HuH-7 (cell line): Measurements from ENCODE around the gene PLXND1.

Experiments
- DNase-seq: peaks from one replicate; pipeline ENCODE4 v3.0.0; 2011; ENCODE audit warnings: low spot score

Gene PLXND1

GRCh38 chr3:129507181-129507831, 99.2 kb downstream of the PLXND1 start:
- DNase-seq: no peak

DNA sequence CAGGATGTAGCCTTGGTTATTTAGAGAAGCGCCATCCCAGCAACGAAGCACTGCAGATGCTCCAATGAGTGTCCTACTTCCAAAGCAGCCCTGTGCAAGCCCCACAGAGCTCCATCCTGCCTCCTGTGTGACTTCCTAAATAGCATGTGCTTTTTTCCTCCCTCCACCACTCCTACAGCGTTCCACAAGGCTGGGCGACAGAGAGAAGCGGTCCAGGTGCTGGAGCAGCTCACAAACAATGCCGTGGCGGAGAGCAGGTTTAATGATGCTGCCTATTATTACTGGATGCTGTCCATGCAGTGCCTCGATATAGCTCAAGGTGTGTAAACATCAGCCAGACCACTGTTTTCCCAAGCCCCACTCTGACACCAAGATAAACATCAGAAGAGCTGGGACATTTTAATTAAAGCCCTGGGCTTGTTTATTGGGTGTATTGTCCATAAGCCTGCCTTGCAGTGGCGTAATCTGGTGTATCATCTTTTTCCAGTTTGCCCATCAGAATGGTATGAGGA, 100.2 kb downstream of the PLXND1 start:
- no peak for DNase-seq

DNA sequence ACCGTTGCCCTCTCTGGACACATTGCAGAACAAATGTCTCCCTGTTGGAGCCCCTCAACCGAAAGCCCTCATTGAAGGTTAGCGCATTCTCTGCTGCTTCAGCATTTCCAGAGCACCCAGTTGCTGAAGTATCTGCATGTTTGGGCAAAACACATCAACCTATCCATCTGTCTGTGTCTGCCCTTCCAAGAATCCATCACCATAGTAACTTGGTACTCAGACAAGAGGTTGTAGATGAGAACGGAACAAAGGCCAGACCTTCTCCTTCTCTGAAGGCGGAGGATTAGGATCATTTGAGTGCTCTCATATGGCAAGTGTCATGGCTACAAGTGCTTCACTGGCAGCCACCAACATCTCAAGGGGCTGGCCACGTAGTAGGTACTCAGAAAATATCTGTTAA, 101.1 kb downstream of the PLXND1 start:
- no peak for DNase-seq
